NB4 (cell line): ENCODE measurements around the gene CCDC78.

ENCODE experiments used
- POLR2A ChIP-seq: IDR thresholded peaks from 2 replicates; pipeline ENCODE4 v1.6.1; 2011; ENCODE audit warnings: mild to moderate bottlenecking; ENCODE audit not compliant: insufficient read length; ENCODE audit errors: extremely low read depth
- TF ChIP-seq, protein P1 (sequence below): IDR thresholded peaks from one replicate; pipeline ENCODE4 v1.5.1; 2012; ENCODE audit warnings: low read depth, low read length

DNA sequence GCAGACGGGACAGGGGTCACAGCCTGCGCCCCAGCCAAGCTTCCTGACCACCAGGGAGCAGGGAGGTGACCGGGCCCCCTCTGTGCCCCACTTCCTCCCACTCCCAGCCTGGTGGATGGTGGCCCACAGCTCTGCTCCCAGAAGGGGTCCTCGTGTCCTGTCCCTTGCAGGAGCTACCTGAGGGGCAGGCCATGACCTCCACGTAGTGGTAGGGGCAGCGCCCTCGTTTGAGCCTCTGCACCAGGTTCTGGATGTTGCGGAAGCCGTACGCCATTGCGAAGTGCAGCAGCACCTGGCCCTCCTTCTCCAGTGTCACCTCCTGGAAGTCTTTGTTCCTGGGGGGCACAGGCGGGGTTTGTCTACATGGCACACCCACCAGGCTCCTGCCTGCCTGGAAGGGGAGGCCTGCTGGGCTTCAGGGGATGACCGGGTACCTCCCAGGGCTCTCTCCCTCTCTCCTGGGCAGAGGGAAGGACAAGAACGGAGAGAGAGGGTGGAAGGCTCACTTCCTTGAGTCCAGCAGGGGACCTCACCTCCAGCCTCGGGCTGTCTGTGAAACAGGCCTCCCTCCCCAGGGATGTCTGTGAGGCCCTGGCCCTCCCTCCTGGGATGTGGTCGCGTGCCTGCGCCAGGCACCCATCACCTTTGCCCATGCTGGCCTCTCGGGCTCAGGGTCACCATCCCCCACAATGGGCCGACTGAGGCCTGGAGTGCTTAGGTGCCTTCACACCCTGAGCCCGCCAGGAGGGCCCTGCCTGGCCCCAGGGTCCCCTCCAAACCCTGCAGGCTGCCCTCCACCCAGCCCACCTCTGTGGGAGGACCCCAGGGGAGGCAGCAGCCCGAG, 4.6 kb upstream of the CCDC78 start:
- TF ChIP-seq POLR2A, result no peak
- TF ChIP-seq, protein P1, sequence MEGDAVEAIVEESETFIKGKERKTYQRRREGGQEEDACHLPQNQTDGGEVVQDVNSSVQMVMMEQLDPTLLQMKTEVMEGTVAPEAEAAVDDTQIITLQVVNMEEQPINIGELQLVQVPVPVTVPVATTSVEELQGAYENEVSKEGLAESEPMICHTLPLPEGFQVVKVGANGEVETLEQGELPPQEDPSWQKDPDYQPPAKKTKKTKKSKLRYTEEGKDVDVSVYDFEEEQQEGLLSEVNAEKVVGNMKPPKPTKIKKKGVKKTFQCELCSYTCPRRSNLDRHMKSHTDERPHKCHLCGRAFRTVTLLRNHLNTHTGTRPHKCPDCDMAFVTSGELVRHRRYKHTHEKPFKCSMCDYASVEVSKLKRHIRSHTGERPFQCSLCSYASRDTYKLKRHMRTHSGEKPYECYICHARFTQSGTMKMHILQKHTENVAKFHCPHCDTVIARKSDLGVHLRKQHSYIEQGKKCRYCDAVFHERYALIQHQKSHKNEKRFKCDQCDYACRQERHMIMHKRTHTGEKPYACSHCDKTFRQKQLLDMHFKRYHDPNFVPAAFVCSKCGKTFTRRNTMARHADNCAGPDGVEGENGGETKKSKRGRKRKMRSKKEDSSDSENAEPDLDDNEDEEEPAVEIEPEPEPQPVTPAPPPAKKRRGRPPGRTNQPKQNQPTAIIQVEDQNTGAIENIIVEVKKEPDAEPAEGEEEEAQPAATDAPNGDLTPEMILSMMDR, result no peak
